K562 (cell line): ENCODE measurements around the gene OLFM3. TPM values are rescaled to one million over a fixed set of nuclear protein-coding genes. Genes with fewer than 3 reads are reported as not detected.

ENCODE experiments used
- ATAC-seq: fragments of 200-7000 bp; cut with Tn5 transposase; 3 replicates; pipeline ENCODE4 v1.9.1; 2020; ENCODE audit warnings: moderate library complexity
- BruUV-seq: library from RNA; stranded (reverse); fragments of 400-500 nt; replicated peaks from 2 replicates; lab custom pipeline; 2021; lab: Mats Ljungman, UMichigan
- CTCF ChIA-PET: fragments of 300-600 bp; formaldehyde crosslinking; extraction: SDS; loops from one replicate; lab custom pipeline; 2021; ENCODE audit warnings: low intra/inter-chr PET ratio; lab: Yijun Ruan, JAX
- POLR2A ChIA-PET: fragments of 300-600, 350-650 bp; sonication (Branson Sonifier 250); formaldehyde crosslinking; extraction: SDS; loops from one replicate; lab custom pipeline; 2021; ENCODE audit warnings: antibody characterized with exemption, inconsistent platforms; lab: Yijun Ruan, JAX
- DNase-seq, 4 experiments: peaks; one replicate each; pipeline versions ENCODE4 v3.0.0 to v3.0.0-alpha.2; 2011 to 2018; ENCODE audit warnings: low spot score in 3 of 4, mixed read lengths in 3 of 4; ENCODE audit errors: extremely low read depth in 1 of 4
- FAIRE-seq: peaks from 2 replicates; lab custom pipeline; 2011; peaks lifted over from hg19 to GRCh38; lab: Jason Lieb, UNC
- H2AFZ ChIP-seq: 2 replicates; pipeline ENCODE4 v1.6.0; 2011; ENCODE audit warnings: low read depth, low read length, control low read depth, inconsistent platforms
- H3K27ac ChIP-seq: fragments of 200-600 bp; 3 replicates; pipeline ENCODE4 v1.8.0; 2011; ENCODE audit warnings: low read depth, mild to moderate bottlenecking, control low read depth, inconsistent platforms, low read length, moderate library complexity, mixed read lengths; ENCODE audit errors: extremely low read depth
- H3K27me3 ChIP-seq, 2 experiments: fragments of 300-600 bp in 1 of 2; 2 replicates in 1 of 2; 3 replicates in 1 of 2; pipeline versions ENCODE4 v1.6.0 to v1.8.0; 2011; ENCODE audit warnings: inconsistent platforms in 2 of 2, low read length in 2 of 2, mild to moderate bottlenecking in 1 of 2, mixed read lengths in 1 of 2, moderate library complexity in 1 of 2; ENCODE audit not compliant: control insufficient read depth in 2 of 2, insufficient read depth in 2 of 2
- H3K36me3 ChIP-seq: fragments of 300-600 bp; 3 replicates; pipeline ENCODE4 v1.8.0; 2011; ENCODE audit warnings: mild to moderate bottlenecking, low read length, inconsistent platforms; ENCODE audit not compliant: control insufficient read depth, insufficient read depth
- H3K4me1 ChIP-seq, 2 experiments: fragments of 200-600 bp in 1 of 2; replicated peaks in 1 of 2; 2 replicates in 1 of 2; 3 replicates in 1 of 2; pipeline versions ENCODE4 v1.5.1 to v1.8.0; 2011; ENCODE audit warnings: inconsistent platforms in 2 of 2, low read length in 2 of 2, mild to moderate bottlenecking in 1 of 2, mixed read lengths in 1 of 2, moderate library complexity in 1 of 2; ENCODE audit not compliant: control insufficient read depth in 2 of 2, insufficient read depth in 2 of 2
- H3K4me2 ChIP-seq: 2 replicates; pipeline ENCODE4 v1.6.1; 2011; ENCODE audit warnings: low read length, control low read depth, inconsistent platforms, mixed read lengths; ENCODE audit not compliant: insufficient read depth
- H3K4me3 ChIP-seq: fragments of 200-600 bp; sonication (generic), shearing (Covaris generic); 2 replicates; pipeline ENCODE4 v1.5.1; 2016; ENCODE audit warnings: control low read depth, inconsistent platforms
- H3K79me2 ChIP-seq: fragments of 200-600 bp; 3 replicates; pipeline ENCODE4 v1.8.0; 2011; ENCODE audit warnings: low read length, inconsistent platforms; ENCODE audit not compliant: control insufficient read depth, insufficient read depth
- H3K9ac ChIP-seq, 2 experiments: 2 replicates each; pipeline versions ENCODE4 v1.6.0 to v1.6.1; 2011; ENCODE audit warnings: low read depth in 2 of 2, low read length in 2 of 2, control low read depth in 1 of 2, inconsistent platforms in 1 of 2, mild to moderate bottlenecking in 1 of 2, mixed read lengths in 1 of 2; ENCODE audit not compliant: insufficient read depth in 1 of 2
- H3K9me1 ChIP-seq: one replicate; pipeline ENCODE4 v1.6.0; 2011; ENCODE audit warnings: inconsistent platforms, mild to moderate bottlenecking, low read length, moderate library complexity; ENCODE audit not compliant: control insufficient read depth, insufficient read depth
- H3K9me3 ChIP-seq: replicated peaks from 2 replicates; pipeline ENCODE4 v1.5.1; 2011; ENCODE audit warnings: low read depth, low read length, inconsistent platforms; ENCODE audit not compliant: control insufficient read depth, insufficient read depth
- H4K20me1 ChIP-seq: replicated peaks from 2 replicates; pipeline ENCODE4 v1.6.1; 2011; ENCODE audit warnings: low read length, inconsistent platforms, mixed read lengths; ENCODE audit not compliant: control insufficient read depth, insufficient read depth
- AFF4 ChIP-seq: sonication (generic); formaldehyde crosslinking; IDR thresholded peaks from 2 replicates; pipeline ENCODE4 v1.8.0; 2023; ENCODE audit warnings: mild to moderate bottlenecking, missing genetic modification reagents
- C11orf30 ChIP-seq: fragments of 450-650 bp; IDR thresholded peaks from 2 replicates; pipeline ENCODE4 v1.6.1; 2016; ENCODE audit warnings: low read depth, mild to moderate bottlenecking
- DNMT1 ChIP-seq: fragments of 450-650 bp; IDR thresholded peaks from 2 replicates; pipeline ENCODE4 v1.6.1; 2016; ENCODE audit warnings: antibody characterized with exemption, mild to moderate bottlenecking
- ESRRB ChIP-seq: fragments of 250-450 bp; sonication (Bioruptor Pico); IDR thresholded peaks from 2 replicates; pipeline ENCODE4 v1.5.0; 2020; ENCODE audit warnings: mild to moderate bottlenecking, moderate library complexity, borderline replicate concordance
- HSF4 ChIP-seq: fragments of 250-450 bp; sonication (Bioruptor Pico); IDR thresholded peaks from 2 replicates; pipeline ENCODE4 v2.1.2; 2022; ENCODE audit warnings: mild to moderate bottlenecking, moderate library complexity, borderline replicate concordance
- MAFK ChIP-seq: IDR thresholded peaks from 2 replicates; pipeline ENCODE4 v1.6.1; 2011; ENCODE audit warnings: low read length, improper control_type of control experiment
- MTA2 ChIP-seq: fragments of 450-650 bp; IDR thresholded peaks from 2 replicates; pipeline ENCODE4 v1.6.1; 2016; ENCODE audit warnings: low read depth
- NFRKB ChIP-seq: fragments of 450-650 bp; IDR thresholded peaks from 2 replicates; pipeline ENCODE4 v1.6.1; 2016; ENCODE audit warnings: low read depth
- RHOXF2B ChIP-seq: fragments of 250-450 bp; sonication (Bioruptor Pico); conservative IDR thresholded peaks from 2 replicates; pipeline ENCODE4 v1.5.1; 2021
- WHSC1 ChIP-seq: IDR thresholded peaks from one replicate; pipeline ENCODE4 v1.6.1; 2012; ENCODE audit warnings: low read length, control low read depth, inconsistent platforms
- ZHX1 ChIP-seq: fragments of 150-350 bp; conservative IDR thresholded peaks from 2 replicates; pipeline ENCODE4 v1.6.1; 2014; ENCODE audit warnings: low read length
- ZNF121 ChIP-seq: sonication (generic); formaldehyde crosslinking; conservative IDR thresholded peaks from 2 replicates; pipeline ENCODE4 v1.8.0; 2022; ENCODE audit warnings: missing genetic modification reagents
- ZNF512 ChIP-seq: IDR thresholded peaks from 2 replicates; pipeline ENCODE4 v1.6.1; 2016; ENCODE audit warnings: missing genetic modification characterization, missing compliant biosample characterization
- WGBS: fragments of 100-300 bp; shearing (Covaris generic); methylation state at CpG from one replicate; pipeline ENCODE4 v1.1.6; 2016; ENCODE audit warnings: low coverage, mixed read lengths; ENCODE audit not compliant: insufficient coverage; ENCODE audit errors: missing lambda C conversion rate; 5-methylcytosine and 5-hydroxymethylcytosine counted together
- in situ Hi-C: fragments of 300-500 bp; cut with MboI; formaldehyde crosslinking; loops from 4 replicates; pipeline ENCODE4 v1.15.0; 2018; ENCODE audit warnings: inconsistent platforms, mixed read lengths
- intact Hi-C: fragments of 100-400 bp; cut with micrococcal nuclease; formaldehyde crosslinking; loops from 2 replicates; pipeline ENCODE4 v1.14.2; 2022
- polyA plus RNA-seq, 8 experiments: library from polyadenylated mRNA; depleted of rRNA in 4 of 8; stranded (reverse) in 5 of 8; unstranded in 3 of 8; fragments of >200 nt; fragmentation: Nextera tagmentation in 2 of 8; fragmentation: Illumina TruSeq in 1 of 8; extraction: Ambion mirVana in 2 of 8; extraction: Trizol in 1 of 8; gene quantifications; 2 replicates each; pipeline versions ENCODE4 v1.2.1 to v1.2.3, GENCODE V29; 2011 to 2014; ENCODE audit warnings: inconsistent platforms in 1 of 8, missing spikeins in 1 of 8
- total RNA-seq, 7 experiments: library from RNA; depleted of rRNA in 6 of 7; stranded (reverse); fragments of >200 nt in 6 of 7; fragmentation: Illumina TruSeq in 2 of 7; extraction: Trizol in 2 of 7; gene quantifications; 2 replicates each; pipeline versions ENCODE4 v1.2.1 to v1.2.3, GENCODE V29; 2011 to 2021; ENCODE audit warnings: low replicate concordance in 1 of 7
- TF ChIP-seq, protein P1 (sequence below): fragments of 450-650 bp; formaldehyde crosslinking; IDR thresholded peaks from 2 replicates; pipeline ENCODE4 v1.4.0; 2022; ENCODE audit warnings: mild to moderate bottlenecking, moderate library complexity

The OLFM3 gene
- total and polyA plus RNA-seq, 9 of the 15 experiments (the other 6 are each of a cell fraction or from before 2014, with no cell fraction given) = 0.07 TPM; not detected in 8

GRCh38 chr1:101902199-101902598 lies 94.5 kb downstream of the OLFM3 start (continued):
- no peak for TF ChIP-seq RHOXF2B (CRISPR knock-in tag)
- TF ChIP-seq HSF4 (CRISPR knock-in tag) = no peak
- no peak for TF ChIP-seq C11orf30
- TF ChIP-seq NFRKB = no peak

DNA sequence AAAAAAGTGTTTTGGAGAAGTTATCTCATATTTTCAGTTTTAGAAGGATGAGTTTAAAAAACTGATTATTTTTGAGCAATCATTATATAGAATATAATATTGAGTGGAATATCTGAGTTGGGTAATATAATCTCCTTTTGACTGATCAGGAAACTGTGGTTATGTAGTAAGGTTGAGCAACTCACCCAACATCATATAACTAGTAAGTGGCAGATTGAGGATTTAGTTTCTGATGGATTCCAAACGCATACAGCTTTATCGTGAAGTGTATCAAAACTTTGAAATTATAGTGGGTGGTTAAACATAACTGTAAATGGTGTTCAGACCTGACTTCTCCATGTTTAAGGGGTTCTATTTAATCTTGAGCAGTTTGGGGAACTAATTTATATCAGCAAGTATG lies 98.6 kb downstream of the OLFM3 start:
- FAIRE-seq (no peak), ATAC-seq (no peak), DNase-seq (no peak)
- intact Hi-C loops (no loop called here), in situ Hi-C loops (no loop called here)
- no peak overlapping the region for H3K4me2 ChIP-seq
- no peaks in the 10 kb centered on the region for H3K4me1 ChIP-seq
- H3K4me3 ChIP-seq = no peak overlapping the region
- no peaks in the 10 kb centered on the region; the same call in 1 of the 2 replicates for H3K9me3 ChIP-seq
- ChIA-PET POLR2A (no interaction called here), CTCF (no interaction called here)
- no peak overlapping the region for H2AFZ ChIP-seq
- H3K9me1 ChIP-seq = no peaks in the 10 kb centered on the region
- H3K9ac ChIP-seq = no peak overlapping the region
- no peaks in the 10 kb centered on the region for H3K36me3 ChIP-seq
- H3K27me3 ChIP-seq = no peaks in the 10 kb centered on the region
- no peak overlapping the region for H3K27ac ChIP-seq
- no TSS peak for BruUV-seq
- WGBS = 8% methylated on average over 2 of the region's 2 CpGs
- no peaks in the 10 kb centered on the region for H4K20me1 ChIP-seq
- no peaks in the 10 kb centered on the region for H3K79me2 ChIP-seq
- no peak for TF ChIP-seq ZHX1
- no peak for TF ChIP-seq ZNF512 (tag)
- TF ChIP-seq WHSC1 = no peak
- no peak for TF ChIP-seq MTA2
- TF ChIP-seq, protein P1, sequence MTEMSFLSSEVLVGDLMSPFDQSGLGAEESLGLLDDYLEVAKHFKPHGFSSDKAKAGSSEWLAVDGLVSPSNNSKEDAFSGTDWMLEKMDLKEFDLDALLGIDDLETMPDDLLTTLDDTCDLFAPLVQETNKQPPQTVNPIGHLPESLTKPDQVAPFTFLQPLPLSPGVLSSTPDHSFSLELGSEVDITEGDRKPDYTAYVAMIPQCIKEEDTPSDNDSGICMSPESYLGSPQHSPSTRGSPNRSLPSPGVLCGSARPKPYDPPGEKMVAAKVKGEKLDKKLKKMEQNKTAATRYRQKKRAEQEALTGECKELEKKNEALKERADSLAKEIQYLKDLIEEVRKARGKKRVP (CRISPR knock-in tag) = no peak
- TF ChIP-seq ESRRB (CRISPR knock-in tag) = no peak
- no peak for TF ChIP-seq RHOXF2B (CRISPR knock-in tag)
- TF ChIP-seq AFF4 (CRISPR knock-in tag) = no peak
- no peak for TF ChIP-seq MAFK
- no peak for TF ChIP-seq DNMT1
- no peak for TF ChIP-seq ZNF121 (CRISPR knock-in tag)
